HepG2 (cell line): Measurements from ENCODE around the gene ULK4. TPM values are rescaled to one million over a fixed set of nuclear protein-coding genes. Genes with fewer than 3 reads are reported as not detected.

Source experiments
- ARID2 ChIP-seq: sonication (generic); formaldehyde crosslinking; IDR thresholded peaks from 2 replicates; pipeline ENCODE4 v1.8.1; 2022; ENCODE audit warnings: mild to moderate bottlenecking, missing genetic modification reagents, borderline replicate concordance
- ARID4A ChIP-seq: sonication (generic); formaldehyde crosslinking; IDR thresholded peaks from 2 replicates; pipeline ENCODE4 v1.5.0; 2020; ENCODE audit warnings: mild to moderate bottlenecking, missing genetic modification reagents, borderline replicate concordance
- FOXP4 ChIP-seq: sonication (generic); formaldehyde crosslinking; IDR thresholded peaks from 2 replicates; pipeline ENCODE4 v1.4.0; 2020; ENCODE audit warnings: missing genetic modification reagents
- HMG20A ChIP-seq: IDR thresholded peaks from 2 replicates; pipeline ENCODE4 v1.6.1; 2016; ENCODE audit warnings: borderline replicate concordance
- IKZF4 ChIP-seq: sonication (generic); formaldehyde crosslinking; IDR thresholded peaks from 2 replicates; pipeline ENCODE4 v1.5.1; 2020; ENCODE audit warnings: borderline replicate concordance, mild to moderate bottlenecking, low read depth, missing genetic modification reagents; ENCODE audit errors: not compliant biosample characterization
- MATR3 ChIP-seq: sonication (generic); formaldehyde crosslinking; IDR thresholded peaks from 2 replicates; pipeline ENCODE4 v1.4.0; 2020; ENCODE audit warnings: missing genetic modification reagents
- NCOA1 ChIP-seq: sonication (generic); formaldehyde crosslinking; IDR thresholded peaks from 2 replicates; pipeline ENCODE4 v1.9.0; 2021; ENCODE audit warnings: missing genetic modification reagents
- ZFP1 ChIP-seq: IDR thresholded peaks from 2 replicates; pipeline ENCODE4 v1.6.1; 2016
- ZNF18 ChIP-seq: sonication (generic); formaldehyde crosslinking; IDR thresholded peaks from 2 replicates; pipeline ENCODE4 v1.8.0; 2022; ENCODE audit warnings: mild to moderate bottlenecking, missing genetic modification reagents; ENCODE audit not compliant: insufficient replicate concordance
- ZNF333 ChIP-seq: sonication (generic); formaldehyde crosslinking; IDR thresholded peaks from 2 replicates; pipeline ENCODE4 v1.4.0; 2020; ENCODE audit warnings: mild to moderate bottlenecking, missing genetic modification reagents, borderline replicate concordance
- ZNF34 ChIP-seq: sonication (generic); formaldehyde crosslinking; IDR thresholded peaks from 2 replicates; pipeline ENCODE4 v1.4.0; 2020; ENCODE audit warnings: mild to moderate bottlenecking, missing genetic modification reagents, borderline replicate concordance
- ZNF432 ChIP-seq: sonication (generic); formaldehyde crosslinking; IDR thresholded peaks from 2 replicates; pipeline ENCODE4 v1.5.0; 2020; ENCODE audit warnings: missing genetic modification reagents, mild to moderate bottlenecking, borderline replicate concordance
- ZNF570 ChIP-seq: sonication (generic); formaldehyde crosslinking; IDR thresholded peaks from 2 replicates; pipeline ENCODE4 v1.4.0; 2020; ENCODE audit warnings: mild to moderate bottlenecking, missing genetic modification reagents, borderline replicate concordance
- ZNF646 ChIP-seq: sonication (generic); formaldehyde crosslinking; IDR thresholded peaks from 2 replicates; pipeline ENCODE4 v1.9.0; 2021; ENCODE audit warnings: mild to moderate bottlenecking, missing genetic modification reagents
- polyA plus RNA-seq, 8 experiments: library from polyadenylated mRNA; depleted of rRNA in 3 of 8; stranded (reverse) in 7 of 8; unstranded in 1 of 8; fragments of >200 nt; fragmentation: Illumina TruSeq in 4 of 8; extraction: Trizol in 4 of 8; gene quantifications; 2 replicates each; pipeline versions ENCODE4 v1.2.1 to v1.2.3, GENCODE V29; 2011 to 2016; ENCODE audit warnings: low read depth in 4 of 8, missing spikeins in 1 of 8, mixed read lengths in 1 of 8; ENCODE audit not compliant: insufficient read depth in 1 of 8
- total RNA-seq, 5 experiments: library from RNA; depleted of rRNA; stranded (reverse); fragments of >200 nt; fragmentation: Illumina TruSeq; extraction: Trizol; gene quantifications; 2 replicates each; pipeline ENCODE4 v1.2.3, GENCODE V29; 2016; ENCODE audit warnings: low read depth in 1 of 5

The ULK4 gene
- total and polyA plus RNA-seq, 2 of the 13 experiments (the other 11 are each of a cell fraction or from before 2014, with no cell fraction given) = 6.7 to 11.8 TPM

- TF ChIP-seq ZNF646 (CRISPR knock-in tag) (no peak), MATR3 (CRISPR knock-in tag) (no peak), FOXP4 (no peak), HMG20A (CRISPR knock-in tag) (0 out of 2 replicates have a peak, but pooled peaks have one; percentile 21), ZFP1 (CRISPR knock-in tag) (no peak), ZNF18 (CRISPR knock-in tag) (no peak), ZNF333 (CRISPR knock-in tag) (no peak), ARID2 (CRISPR knock-in tag) (no peak), ZNF34 (CRISPR knock-in tag) (no peak), NCOA1 (CRISPR knock-in tag) (no peak), IKZF4 (no peak), ARID4A (CRISPR knock-in tag) (0 out of 2 replicates have a peak, but pooled peaks have one; percentile 7), ZNF570 (no peak), ZNF432 (no peak)
These were observed 278.1 kb downstream of the ULK4 start (continued) for GRCh38 chr3:41683666-41684350.
